AG04450 (cell line): ENCODE results near the gene SCTR. TPM values are rescaled to one million over a fixed set of nuclear protein-coding genes. Genes with fewer than 3 reads are reported as not detected.

ENCODE experiments used
- CTCF ChIA-PET: fragments of 300-600, 350-600 bp; formaldehyde crosslinking; extraction: SDS; loops from one replicate; lab custom pipeline; 2022; ENCODE audit warnings: antibody characterized with exemption, inconsistent platforms; lab: Charles Lee
- POLR2A ChIA-PET: fragments of 350-600 bp; formaldehyde crosslinking; extraction: SDS; loops from one replicate; lab custom pipeline; 2021; ENCODE audit warnings: antibody characterized with exemption, inconsistent platforms; lab: Yijun Ruan, JAX
- DNase-seq: peaks from one replicate; pipeline ENCODE4 v3.0.0-alpha.2; 2011; ENCODE audit warnings: low read depth, low spot score
- H3K27ac ChIP-seq: one replicate; pipeline ENCODE4 v1.5.1; 2012; ENCODE audit warnings: low read depth, low read length, control low read depth
- H3K27me3 ChIP-seq: one replicate; pipeline ENCODE4 v1.6.0; 2012; ENCODE audit warnings: low read length; ENCODE audit not compliant: control insufficient read depth, insufficient read depth
- H3K4me3 ChIP-seq: 2 replicates; pipeline ENCODE4 v1.5.1; 2011; ENCODE audit warnings: mild to moderate bottlenecking, low read depth, low read length, control low read depth
- H3K9me3 ChIP-seq: 2 replicates; pipeline ENCODE4 v1.5.1; 2012; ENCODE audit warnings: low read length; ENCODE audit not compliant: control insufficient read depth, insufficient read depth
- CTCF ChIP-seq: IDR thresholded peaks from 2 replicates; pipeline ENCODE4 v1.5.1; 2011; ENCODE audit warnings: low read depth, low read length, control low read depth, inconsistent platforms
- polyA plus RNA-seq: library from polyadenylated mRNA; depleted of rRNA; stranded (reverse); fragments of >200 nt; gene quantifications from 2 replicates; pipeline ENCODE4 v1.2.3, GENCODE V29; 2011

Gene SCTR
- polyA plus RNA-seq, 1 experiment, result not detected

GRCh38 chr2:119464981-119465380 lies 59.3 kb downstream of the SCTR start:
- no peak overlapping the region for H3K27ac ChIP-seq
- ChIA-PET CTCF (interaction anchor here (0.7 kb wide), 1 partner anchor 12 kb away, joined by 3 read pairs; no protein-coding TSS in a partner anchor), POLR2A (no interaction called here)

GRCh38 chr2:119463990-119464389 lies 60.3 kb downstream of the SCTR start:
- POLR2A ChIA-PET, result no interaction called here
- H3K27me3 ChIP-seq, result peaks cover 2% of the 10 kb centered on the region
- TF ChIP-seq CTCF, result no peak
- CTCF ChIA-PET, result interaction anchor here (0.7 to 1.0 kb wide), 2 partner anchors 12 to 13 kb away, joined by 3 read pairs; no protein-coding TSS in a partner anchor
- H3K9me3 ChIP-seq, result no peaks in the 10 kb centered on the region
- H3K27ac ChIP-seq, result no peak overlapping the region
- no peak overlapping the region for H3K4me3 ChIP-seq
- DNase-seq, result no peak

More at GRCh38 chr2:119464981-119465380, 59.3 kb downstream of the SCTR start:
- H3K9me3 ChIP-seq, result no peaks in the 10 kb centered on the region
- no peak overlapping the region for H3K4me3 ChIP-seq
- TF ChIP-seq CTCF, result no peak
- peaks cover 2% of the 10 kb centered on the region for H3K27me3 ChIP-seq
- DNase-seq, result no peak

GRCh38 chr2:119463136-119463535 lies 61.1 kb downstream of the SCTR start:
- ChIA-PET POLR2A (no interaction called here), CTCF (interaction anchor here (1.0 kb wide), 1 partner anchor 13 kb away, joined by 3 read pairs; no protein-coding TSS in a partner anchor)
- Histone ChIP-seq H3K4me3 (no peak overlapping the region), H3K27me3 (peaks cover 2% of the 10 kb centered on the region), H3K27ac (no peak overlapping the region), H3K9me3 (no peaks in the 10 kb centered on the region)
- DNase-seq, result no peak
- TF ChIP-seq CTCF, result no peak

GRCh38 chr2:119462574-119462973 lies 61.7 kb downstream of the SCTR start:
- CTCF ChIA-PET, result interaction anchor here (0.6 to 1.0 kb wide), 2 partner anchors 13 to 47 kb away, joined by 3 to 4 read pairs; no protein-coding TSS in a partner anchor

More at GRCh38 chr2:119462574-119462973, 61.7 kb downstream of the SCTR start:
- Histone ChIP-seq H3K27ac (no peak overlapping the region), H3K9me3 (no peaks in the 10 kb centered on the region), H3K4me3 (no peak overlapping the region), H3K27me3 (peaks cover 2% of the 10 kb centered on the region)
- POLR2A ChIA-PET, result no interaction called here
- TF ChIP-seq CTCF, result no peak
- DNase-seq, result no peak
